Activated CD8-positive, alpha-beta T cell treated with anti-CD3 and anti-CD28 coated beads, Interleukin-2, amount 10 ng/mL, durations not matched to agents 7 days and 5 days (primary cell): ENCODE measurements around the gene CRPPA. TPM values are rescaled to one million over a fixed set of nuclear protein-coding genes. Genes with fewer than 3 reads are reported as not detected.

Experiments used
- ATAC-seq: fragments of 150-1000 bp; cut with Tn5 transposase; one replicate; pipeline ENCODE4 v1.10.0; 2021; ENCODE audit warnings: moderate library complexity
- CTCF ChIA-PET: fragments of 350-600 bp; sonication (Branson Sonifier 250); formaldehyde crosslinking; loops from one replicate; lab custom pipeline; 2021; ENCODE audit warnings: antibody characterized with exemption; lab: Charles Lee
- POLR2A ChIA-PET: fragments of 350-600 bp; sonication (Branson Sonifier 250); formaldehyde crosslinking; loops from one replicate; lab custom pipeline; 2021; ENCODE audit warnings: antibody characterized with exemption; lab: Charles Lee
- DNase-seq: peaks from one replicate; pipeline ENCODE4 v3.0.0-alpha.2; 2020
- H3K27ac Mint-ChIP-seq: one replicate; pipeline ENCODE4 v1.8.0; 2021; ENCODE audit warnings: mild to moderate bottlenecking, mixed read lengths
- H3K27me3 Mint-ChIP-seq: one replicate; pipeline ENCODE4 v1.8.0; 2021; ENCODE audit warnings: low read depth, mixed read lengths
- H3K36me3 Mint-ChIP-seq: one replicate; pipeline ENCODE4 v1.8.0; 2021; ENCODE audit warnings: low read depth, mixed read lengths
- H3K4me1 Mint-ChIP-seq: one replicate; pipeline ENCODE4 v1.8.0; 2021; ENCODE audit warnings: low read depth, mixed read lengths
- H3K4me3 Mint-ChIP-seq: one replicate; pipeline ENCODE4 v1.8.0; 2021; ENCODE audit warnings: mild to moderate bottlenecking, mixed read lengths
- H3K9me3 Mint-ChIP-seq: one replicate; pipeline ENCODE4 v1.8.0; 2022; ENCODE audit warnings: mixed read lengths; ENCODE audit not compliant: insufficient read depth
- total RNA-seq, 2 experiments: library from RNA; stranded (reverse); gene quantifications; one replicate each; pipeline ENCODE4 v1.2.3, GENCODE V29; 2021

CRPPA gene
- total RNA-seq, 2 experiments from 2014 or later, result 0.74 to 0.81 TPM

- no peaks in the 10 kb centered on the region for H3K27me3 Mint-ChIP-seq
- no peaks in the 10 kb centered on the region for H3K9me3 Mint-ChIP-seq
- H3K4me1 Mint-ChIP-seq, result no peaks in the 10 kb centered on the region
- no peak overlapping the region for H3K4me3 Mint-ChIP-seq
- ChIA-PET CTCF (interaction anchor here (1.4 to 3.3 kb wide), 2 partner anchors 141 to 155 kb away, joined by 3 to 14 read pairs; no protein-coding TSS in a partner anchor), POLR2A (no interaction called here)
- H3K36me3 Mint-ChIP-seq, result no peaks in the 10 kb centered on the region
- H3K27ac Mint-ChIP-seq, result no peak overlapping the region
- ATAC-seq (no peak), DNase-seq (no peak)
These were observed 11.6 kb downstream of the CRPPA start for GRCh38 chr7:16409777-16410176.

GRCh38 chr7:16404636-16405035 lies 16.7 kb downstream of the CRPPA start:
- CTCF ChIA-PET, result interaction anchor here (0.6 kb wide), 1 partner anchor 35 kb away, joined by 3 read pairs; no protein-coding TSS in a partner anchor

GRCh38 chr7:16403475-16403874 lies 17.9 kb downstream of the CRPPA start:
- CTCF ChIA-PET, result interaction anchor here (1.3 kb wide), 1 partner anchor 161 kb away, joined by 3 read pairs; no protein-coding TSS in a partner anchor
- no peak overlapping the region for H3K27ac Mint-ChIP-seq
- no peaks in the 10 kb centered on the region for H3K4me1 Mint-ChIP-seq
- no peak overlapping the region for H3K4me3 Mint-ChIP-seq
- H3K36me3 Mint-ChIP-seq, result peaks cover 12% of the 10 kb centered on the region
- POLR2A ChIA-PET, result interaction anchor here (1.0 kb wide), 1 partner anchor 17 kb away, joined by 4 read pairs; the partner anchor contains the start of gene CRPPA
- no peak for ATAC-seq
- peaks cover 24% of the 10 kb centered on the region for H3K9me3 Mint-ChIP-seq
- no peak for DNase-seq
- no peaks in the 10 kb centered on the region for H3K27me3 Mint-ChIP-seq

More at GRCh38 chr7:16404636-16405035, 16.7 kb downstream of the CRPPA start:
- no peaks in the 10 kb centered on the region for H3K27me3 Mint-ChIP-seq
- peaks cover 7% of the 10 kb centered on the region for H3K36me3 Mint-ChIP-seq
- H3K4me1 Mint-ChIP-seq, result no peaks in the 10 kb centered on the region
- H3K27ac Mint-ChIP-seq, result no peak overlapping the region
- POLR2A ChIA-PET, result no interaction called here
- peaks cover 24% of the 10 kb centered on the region for H3K9me3 Mint-ChIP-seq
- DNase-seq (no peak), ATAC-seq (no peak)
- H3K4me3 Mint-ChIP-seq, result no peak overlapping the region

- ATAC-seq (no peak), DNase-seq (no peak)
- Mint-ChIP-seq H3K27ac (no peak overlapping the region), H3K27me3 (no peaks in the 10 kb centered on the region), H3K9me3 (peaks cover 24% of the 10 kb centered on the region), H3K36me3 (peaks cover 14% of the 10 kb centered on the region), H3K4me3 (no peak overlapping the region), H3K4me1 (no peaks in the 10 kb centered on the region)
- CTCF ChIA-PET, result interaction anchor here (1.3 kb wide), 1 partner anchor 162 kb away, joined by 3 read pairs; no protein-coding TSS in a partner anchor
- POLR2A ChIA-PET, result interaction anchor here (1.0 kb wide), 1 partner anchor 18 kb away, joined by 4 read pairs; the partner anchor contains the start of gene CRPPA
These were observed 18.4 kb downstream of the CRPPA start for GRCh38 chr7:16402940-16403339.

- H3K9me3 Mint-ChIP-seq, result peaks cover 27% of the 10 kb centered on the region
- no peak overlapping the region for H3K4me3 Mint-ChIP-seq
- H3K27me3 Mint-ChIP-seq, result no peaks in the 10 kb centered on the region
- ATAC-seq (no peak), DNase-seq (no peak)
- CTCF ChIA-PET, result no interaction called here
- no peak overlapping the region for H3K27ac Mint-ChIP-seq
- POLR2A ChIA-PET, result no interaction called here
- no peaks in the 10 kb centered on the region for H3K4me1 Mint-ChIP-seq
- H3K36me3 Mint-ChIP-seq, result peaks cover 20% of the 10 kb centered on the region
These were observed 19.2 kb downstream of the CRPPA start for GRCh38 chr7:16402091-16402490.

GRCh38 chr7:16400893-16401275 lies 20.5 kb downstream of the CRPPA start:
- CTCF ChIA-PET, result no interaction called here
- DNase-seq (no peak), ATAC-seq (no peak)
- Mint-ChIP-seq H3K9me3 (peaks cover 37% of the 10 kb centered on the region), H3K4me3 (no peak overlapping the region), H3K27ac (no peak overlapping the region), H3K27me3 (no peaks in the 10 kb centered on the region), H3K4me1 (no peaks in the 10 kb centered on the region), H3K36me3 (peaks cover 27% of the 10 kb centered on the region)
- POLR2A ChIA-PET, result no interaction called here

- CTCF ChIA-PET, result no interaction called here
- Mint-ChIP-seq H3K27ac (no peak overlapping the region), H3K36me3 (peaks cover 27% of the 10 kb centered on the region), H3K4me3 (no peak overlapping the region), H3K9me3 (peaks cover 39% of the 10 kb centered on the region), H3K4me1 (no peaks in the 10 kb centered on the region), H3K27me3 (no peaks in the 10 kb centered on the region)
- no peak for DNase-seq
- ATAC-seq, result no peak
- POLR2A ChIA-PET, result no interaction called here
These were observed 21.1 kb downstream of the CRPPA start for GRCh38 chr7:16399916-16400892.

GRCh38 chr7:16399265-16399831 lies 22.0 kb downstream of the CRPPA start:
- peaks cover 39% of the 10 kb centered on the region for H3K9me3 Mint-ChIP-seq
- DNase-seq (no peak), ATAC-seq (no peak)
- no peaks in the 10 kb centered on the region for H3K27me3 Mint-ChIP-seq
- ChIA-PET POLR2A (no interaction called here), CTCF (no interaction called here)
- peaks cover 27% of the 10 kb centered on the region for H3K36me3 Mint-ChIP-seq
- H3K4me3 Mint-ChIP-seq, result no peak overlapping the region
- no peak overlapping the region for H3K27ac Mint-ChIP-seq
- no peaks in the 10 kb centered on the region for H3K4me1 Mint-ChIP-seq

GRCh38 chr7:16398146-16399017 lies 23.0 kb downstream of the CRPPA start:
- H3K36me3 Mint-ChIP-seq, result peaks cover 27% of the 10 kb centered on the region
- H3K27ac Mint-ChIP-seq, result no peak overlapping the region
- ChIA-PET POLR2A (no interaction called here), CTCF (no interaction called here)
- H3K9me3 Mint-ChIP-seq, result peaks cover 38% of the 10 kb centered on the region
- ATAC-seq, result no peak
- no peaks in the 10 kb centered on the region for H3K27me3 Mint-ChIP-seq
- H3K4me1 Mint-ChIP-seq, result no peaks in the 10 kb centered on the region
- no peak for DNase-seq
- no peak overlapping the region for H3K4me3 Mint-ChIP-seq

- peaks cover 33% of the 10 kb centered on the region for H3K9me3 Mint-ChIP-seq
- DNase-seq, result no peak
- H3K36me3 Mint-ChIP-seq, result peaks cover 27% of the 10 kb centered on the region
- no peaks in the 10 kb centered on the region for H3K4me1 Mint-ChIP-seq
- no peaks in the 10 kb centered on the region for H3K27me3 Mint-ChIP-seq
- no peak for ATAC-seq
- ChIA-PET CTCF (no interaction called here), POLR2A (no interaction called here)
- no peak overlapping the region for H3K4me3 Mint-ChIP-seq
- no peak overlapping the region for H3K27ac Mint-ChIP-seq
These were observed 23.7 kb downstream of the CRPPA start for GRCh38 chr7:16397501-16398145.
